Measurements from ENCODE around the gene PAX8.

The PAX8 gene

DNA sequence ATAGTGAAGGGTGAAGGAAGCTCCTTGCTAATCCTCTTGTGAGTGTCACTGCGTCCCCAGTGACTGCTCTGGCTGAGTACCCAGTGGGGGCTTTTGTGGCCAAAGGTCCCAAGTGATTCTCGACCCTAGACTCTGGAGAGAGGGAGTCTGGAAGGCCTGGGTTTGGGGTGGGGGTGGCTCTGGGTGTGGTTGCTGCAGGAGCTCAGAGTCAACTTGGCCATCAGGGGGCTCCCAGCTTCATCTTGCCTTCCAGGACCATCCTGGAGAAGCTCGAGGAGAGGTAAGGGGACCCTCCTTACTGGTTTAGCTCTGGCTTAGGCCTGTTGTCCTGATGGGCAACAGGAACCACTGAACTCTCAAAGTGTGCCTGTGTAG lies 104.4 kb downstream of the PAX8 start:
- no peaks in the 10 kb centered on the region for H3K27me3 ChIP-seq (ENCODE audit: control insufficient read depth, insufficient read depth, low read length)
- no peaks in the 10 kb centered on the region for H3K36me3 ChIP-seq (ENCODE audit: insufficient read depth, low read length)
- H3K4me3 ChIP-seq (ENCODE audit: low read length): no peak overlapping the region
- no peaks in the 10 kb centered on the region for H3K4me1 ChIP-seq (ENCODE audit: control insufficient read depth, insufficient read depth, low read length)
- H3K9ac ChIP-seq (ENCODE audit: low read depth, low read length): no peak overlapping the region
- H3K4me2 ChIP-seq (ENCODE audit: low read length): no peak overlapping the region
- H3K9me3 ChIP-seq (replicated peaks; ENCODE audit: low read length): no peaks in the 10 kb centered on the region

DNA sequence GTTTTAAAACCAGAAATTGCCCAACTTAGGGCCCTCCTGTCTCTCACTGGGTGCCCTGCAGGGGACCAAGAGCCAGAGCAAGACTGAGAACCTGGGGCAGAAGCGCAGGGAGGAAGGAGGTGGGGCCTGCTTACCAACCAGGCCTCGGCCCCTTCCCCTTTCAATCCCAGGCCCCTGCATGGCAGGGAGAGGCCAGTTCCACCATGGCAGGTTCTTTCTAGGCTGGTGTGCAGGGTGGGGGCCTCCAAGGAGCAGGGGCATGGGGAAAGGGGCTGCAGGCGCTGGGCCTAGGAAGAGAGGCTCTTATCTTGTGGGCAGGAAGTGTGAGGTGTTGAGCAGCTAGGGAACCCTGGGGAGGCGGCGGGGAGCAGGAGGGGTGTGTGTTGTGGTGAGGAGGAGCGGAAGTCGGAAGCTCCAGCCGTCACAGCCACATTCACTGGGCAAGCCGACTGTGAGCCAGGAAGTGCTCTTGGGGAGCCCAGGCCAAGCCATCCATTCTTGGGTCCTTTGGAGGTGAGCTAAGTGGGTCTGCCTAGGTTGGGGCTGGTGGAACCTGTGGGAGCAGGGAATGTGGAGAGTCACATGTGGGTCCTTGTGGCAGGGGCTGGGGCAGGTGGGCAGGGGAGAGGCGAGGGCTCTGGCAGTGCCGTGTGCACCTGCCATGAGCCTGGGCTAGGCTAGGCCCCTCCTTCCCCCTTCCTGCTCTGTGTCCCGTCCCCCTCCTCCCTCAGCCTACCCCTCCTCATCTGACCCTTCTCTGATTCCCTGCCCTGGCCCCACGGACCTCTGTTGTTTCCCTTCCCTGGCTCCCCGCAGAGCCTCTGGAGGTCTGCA lies 105.0 kb downstream of the PAX8 start, which contains the start of gene PSD4:
Gene PSD4 (plus strand): TSS at position 430 of the 834 bp plus-strand sequence. CDS start 8,486 bp downstream, outside the sequence.
- Histone ChIP-seq H3K36me3 (ENCODE audit: insufficient read depth, low read length) (no peaks in the 10 kb centered on the region), H3K4me2 (ENCODE audit: low read length) (no peak within 1 kb of the TSS), H3K9ac (ENCODE audit: low read depth, low read length) (no peak within 1 kb of the TSS), H3K4me1 (ENCODE audit: control insufficient read depth, insufficient read depth, low read length) (no peaks in the 10 kb centered on the region), H3K27me3 (ENCODE audit: control insufficient read depth, insufficient read depth, low read length) (no peaks in the 10 kb centered on the region), H3K9me3 (replicated peaks; ENCODE audit: low read length) (no peaks in the 10 kb centered on the region), H3K4me3 (ENCODE audit: low read length) (no peak within 1 kb of the TSS)

DNA sequence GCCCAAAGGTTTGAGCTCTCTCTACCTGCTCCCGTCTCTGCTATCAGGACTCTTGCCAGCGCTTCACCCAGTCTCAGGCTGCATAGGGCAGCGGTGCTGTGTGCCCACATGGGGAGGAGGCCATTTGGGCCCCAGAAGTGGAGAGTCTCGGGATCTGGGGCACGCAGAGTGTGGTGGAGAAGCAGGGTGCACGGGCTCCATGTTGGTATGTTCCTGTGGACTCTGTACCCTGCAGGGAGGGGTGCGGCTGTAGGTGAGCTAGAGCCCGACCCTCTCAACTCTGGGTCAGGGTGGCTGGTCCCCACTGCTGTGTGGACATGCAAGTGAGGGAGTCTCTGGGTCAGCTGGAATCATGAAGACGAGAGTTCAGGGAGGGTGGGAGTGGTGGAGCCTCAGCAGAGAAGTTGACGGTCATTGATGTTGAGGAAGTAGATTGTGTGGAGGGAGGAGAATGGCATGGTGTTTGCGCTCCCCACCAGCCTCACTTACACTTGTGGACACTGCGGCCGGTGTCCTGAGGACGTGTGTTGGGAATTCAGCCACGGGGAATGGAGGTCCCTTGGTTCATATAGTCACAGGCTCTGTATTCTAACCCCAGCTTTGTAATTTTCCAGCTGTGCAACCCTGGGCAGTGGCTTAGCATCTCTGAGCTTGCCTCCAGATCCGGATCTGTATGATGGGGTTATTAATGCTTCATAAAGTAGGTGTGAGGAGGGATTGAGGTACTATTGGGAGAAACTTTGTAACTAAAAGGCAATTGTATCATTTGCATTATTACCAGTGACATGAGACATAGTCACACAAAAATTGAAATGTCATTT lies 105.8 kb downstream of the PAX8 start:
- H3K4me3 ChIP-seq (ENCODE audit: low read length): no peak overlapping the region
- H3K4me2 ChIP-seq (ENCODE audit: low read length): no peak overlapping the region
- no peaks in the 10 kb centered on the region for H3K27me3 ChIP-seq (ENCODE audit: control insufficient read depth, insufficient read depth, low read length)
- no peaks in the 10 kb centered on the region for H3K4me1 ChIP-seq (ENCODE audit: control insufficient read depth, insufficient read depth, low read length)
- H3K9ac ChIP-seq (ENCODE audit: low read depth, low read length): no peak overlapping the region
- no peaks in the 10 kb centered on the region for H3K9me3 ChIP-seq (replicated peaks; ENCODE audit: low read length)
- H3K36me3 ChIP-seq (ENCODE audit: insufficient read depth, low read length): no peaks in the 10 kb centered on the region

DNA sequence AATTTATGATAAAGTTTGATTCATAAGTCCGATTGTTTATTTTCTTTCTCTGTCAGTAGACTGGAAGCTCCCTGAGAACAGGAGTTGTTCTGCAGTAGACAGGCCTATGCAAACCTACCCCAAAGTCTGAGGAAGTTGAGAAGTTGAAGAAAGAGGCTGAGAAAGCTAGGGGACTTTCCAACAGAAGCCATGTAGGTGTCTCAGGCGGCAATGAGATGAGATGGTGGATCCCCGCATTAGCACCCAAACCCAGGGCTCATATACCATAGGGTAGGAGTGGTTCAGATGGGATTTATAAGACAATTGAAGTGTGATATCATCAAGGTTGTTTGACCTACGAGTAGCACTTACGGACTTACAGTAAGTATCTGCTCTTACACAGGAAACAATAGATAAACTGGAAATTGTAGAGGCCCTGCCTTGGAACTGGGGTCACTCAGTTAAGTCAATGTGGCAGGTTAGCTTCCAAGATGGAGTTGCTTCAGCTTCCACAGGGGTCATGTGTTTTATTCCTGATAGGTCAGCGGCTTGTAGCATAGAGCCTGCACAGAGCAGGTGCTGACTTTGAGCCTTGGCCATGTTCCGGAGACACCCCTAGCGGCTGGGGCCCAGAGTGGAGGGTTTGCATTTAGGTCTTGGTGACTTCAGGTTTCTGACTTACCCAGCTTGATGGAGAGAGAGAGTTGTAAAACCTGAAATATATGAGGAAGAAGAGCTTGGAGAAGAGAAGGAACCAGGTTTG lies 107.2 kb downstream of the PAX8 start:
- H3K4me1 ChIP-seq (ENCODE audit: control insufficient read depth, insufficient read depth, low read length): no peaks in the 10 kb centered on the region
- no peaks in the 10 kb centered on the region for H3K9me3 ChIP-seq (replicated peaks; ENCODE audit: low read length)
- H3K4me3 ChIP-seq (ENCODE audit: low read length): no peak overlapping the region

DNA sequence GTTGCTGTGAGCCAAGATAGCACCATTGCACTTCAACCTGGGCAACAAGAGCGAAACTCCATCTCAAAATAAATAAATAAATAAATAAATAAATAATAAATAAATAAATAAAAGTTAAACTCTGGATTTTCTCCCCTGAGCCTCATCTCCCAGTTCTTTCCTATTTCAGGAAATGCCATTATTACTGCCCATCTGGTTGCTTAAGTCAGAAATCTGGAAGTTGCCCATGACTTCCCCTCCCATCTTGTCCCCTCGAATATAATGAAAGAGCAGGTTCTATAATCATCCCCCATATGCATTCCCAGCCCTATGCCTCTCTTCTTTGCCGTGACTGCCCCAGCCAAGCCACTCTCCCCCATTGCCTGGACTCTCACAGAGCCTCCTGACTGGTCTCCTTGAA lies 109.1 kb downstream of the PAX8 start:
- H3K36me3 ChIP-seq (ENCODE audit: insufficient read depth, low read length): no peaks in the 10 kb centered on the region
- H3K27me3 ChIP-seq (ENCODE audit: control insufficient read depth, insufficient read depth, low read length): no peaks in the 10 kb centered on the region
- H3K9me3 ChIP-seq (replicated peaks; ENCODE audit: low read length): no peaks in the 10 kb centered on the region
- no peaks in the 10 kb centered on the region for H3K4me1 ChIP-seq (ENCODE audit: control insufficient read depth, insufficient read depth, low read length)
- no peak overlapping the region for H3K9ac ChIP-seq (ENCODE audit: low read depth, low read length)
- no peak overlapping the region for H3K4me3 ChIP-seq (ENCODE audit: low read length)
- no peak overlapping the region for H3K4me2 ChIP-seq (ENCODE audit: low read length)

More for the DNA sequence above, 107.2 kb downstream of the PAX8 start:
- H3K9ac ChIP-seq (ENCODE audit: low read depth, low read length): no peak overlapping the region
- no peaks in the 10 kb centered on the region for H3K27me3 ChIP-seq (ENCODE audit: control insufficient read depth, insufficient read depth, low read length)
- H3K36me3 ChIP-seq (ENCODE audit: insufficient read depth, low read length): no peaks in the 10 kb centered on the region
- H3K4me2 ChIP-seq (ENCODE audit: low read length): no peak overlapping the region

DNA sequence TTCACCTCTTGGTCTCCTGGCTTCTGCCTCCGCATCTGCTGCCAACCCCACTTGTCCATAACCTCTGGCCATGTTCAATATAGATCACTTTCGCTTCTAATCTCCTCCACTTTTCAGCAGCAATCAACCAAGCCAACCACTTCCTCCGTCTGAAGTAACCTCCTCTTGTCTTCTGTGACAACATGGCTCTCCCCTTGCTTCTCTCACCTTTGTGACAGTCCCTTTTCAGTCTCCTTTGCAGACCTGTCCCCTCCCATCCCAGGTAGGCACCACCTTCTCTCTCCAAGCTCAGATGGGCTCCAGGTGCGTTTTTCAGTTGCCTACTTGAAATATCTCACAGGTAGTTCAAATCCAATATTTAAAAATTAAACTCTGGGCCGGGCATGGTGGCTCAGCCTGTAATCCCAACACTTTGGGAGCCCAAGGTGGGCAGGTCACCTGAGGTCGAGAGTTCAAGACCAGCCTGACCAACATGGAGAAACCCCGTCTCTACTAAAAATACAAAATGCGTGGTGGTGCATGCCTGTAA lies 109.7 kb downstream of the PAX8 start:
- Histone ChIP-seq H3K4me1 (ENCODE audit: control insufficient read depth, insufficient read depth, low read length) (no peaks in the 10 kb centered on the region), H3K9me3 (replicated peaks; ENCODE audit: low read length) (no peaks in the 10 kb centered on the region), H3K4me3 (ENCODE audit: low read length) (no peak overlapping the region), H3K9ac (ENCODE audit: low read depth, low read length) (no peak overlapping the region), H3K36me3 (ENCODE audit: insufficient read depth, low read length) (no peaks in the 10 kb centered on the region), H3K4me2 (ENCODE audit: low read length) (no peak overlapping the region), H3K27me3 (ENCODE audit: control insufficient read depth, insufficient read depth, low read length) (no peaks in the 10 kb centered on the region)

DNA sequence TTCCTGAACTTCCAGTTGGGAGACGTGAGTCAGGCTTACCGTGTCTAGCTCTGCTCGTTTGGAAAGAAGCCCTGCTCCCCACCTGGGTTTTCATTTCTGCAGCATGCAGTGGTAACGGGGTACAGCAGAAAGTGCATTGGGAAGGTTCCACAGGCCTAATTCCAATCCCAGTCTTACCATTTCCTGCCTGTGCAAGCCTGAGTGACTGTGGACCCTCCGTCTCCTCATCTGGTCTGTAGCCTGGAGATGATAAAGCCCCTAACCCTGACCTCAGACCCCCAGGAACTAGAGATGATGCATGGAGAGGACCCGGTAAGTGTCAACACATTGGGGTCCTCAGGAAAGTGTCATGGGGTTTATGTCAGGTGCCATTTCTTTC lies 110.8 kb downstream of the PAX8 start:
- H3K4me3 ChIP-seq (ENCODE audit: low read length): no peak overlapping the region
- no peaks in the 10 kb centered on the region for H3K27me3 ChIP-seq (ENCODE audit: control insufficient read depth, insufficient read depth, low read length)
- H3K9ac ChIP-seq (ENCODE audit: low read depth, low read length): no peak overlapping the region
- H3K36me3 ChIP-seq (ENCODE audit: insufficient read depth, low read length): no peaks in the 10 kb centered on the region
- no peaks in the 10 kb centered on the region for H3K4me1 ChIP-seq (ENCODE audit: control insufficient read depth, insufficient read depth, low read length)
- no peaks in the 10 kb centered on the region for H3K9me3 ChIP-seq (replicated peaks; ENCODE audit: low read length)
- no peak overlapping the region for H3K4me2 ChIP-seq (ENCODE audit: low read length)

DNA sequence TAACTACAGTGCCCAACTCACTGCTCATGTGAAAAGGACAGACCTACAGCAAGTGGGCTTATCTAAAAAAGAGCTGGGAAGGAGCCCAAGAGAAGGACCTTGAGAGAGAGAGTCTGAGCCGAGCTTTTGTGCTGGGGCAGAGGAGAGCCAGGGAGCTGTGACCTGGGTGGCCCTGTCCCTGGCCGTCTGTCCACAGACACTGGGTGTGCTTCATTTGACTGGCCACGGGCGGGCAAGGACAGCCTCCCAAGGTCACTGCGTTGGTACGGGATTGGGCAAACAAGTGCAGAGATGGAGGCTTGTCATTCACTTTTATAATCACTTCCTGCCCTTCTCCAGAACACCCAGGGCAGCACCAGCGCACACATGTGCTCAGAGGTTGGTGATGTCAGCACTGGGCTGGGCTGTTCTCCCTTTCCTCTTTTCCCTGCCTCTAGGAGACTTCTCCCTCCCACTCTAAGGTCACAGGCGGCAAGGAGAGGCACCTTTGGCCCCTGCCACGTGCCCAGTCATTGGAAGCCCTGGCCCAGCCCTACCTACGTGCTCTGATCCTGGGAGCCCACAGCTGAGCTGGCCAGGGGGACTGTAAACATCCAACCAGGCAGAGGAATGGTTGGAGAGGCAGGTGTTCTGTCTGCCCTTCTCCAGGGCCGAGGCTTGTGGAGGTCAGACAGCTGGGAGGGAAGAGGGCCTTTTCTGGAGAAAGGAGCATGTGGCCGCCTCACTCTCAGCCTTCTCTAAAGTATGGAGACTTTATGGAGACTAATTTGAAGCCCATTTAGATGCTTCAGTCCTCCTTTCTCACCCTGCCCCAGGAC lies 111.4 kb downstream of the PAX8 start:
- Histone ChIP-seq H3K27me3 (ENCODE audit: control insufficient read depth, insufficient read depth, low read length) (no peaks in the 10 kb centered on the region), H3K4me3 (ENCODE audit: low read length) (no peak overlapping the region), H3K36me3 (ENCODE audit: insufficient read depth, low read length) (no peaks in the 10 kb centered on the region), H3K9me3 (replicated peaks; ENCODE audit: low read length) (no peaks in the 10 kb centered on the region), H3K4me2 (ENCODE audit: low read length) (no peak overlapping the region), H3K4me1 (ENCODE audit: control insufficient read depth, insufficient read depth, low read length) (no peaks in the 10 kb centered on the region), H3K9ac (ENCODE audit: low read depth, low read length) (no peak overlapping the region)

DNA sequence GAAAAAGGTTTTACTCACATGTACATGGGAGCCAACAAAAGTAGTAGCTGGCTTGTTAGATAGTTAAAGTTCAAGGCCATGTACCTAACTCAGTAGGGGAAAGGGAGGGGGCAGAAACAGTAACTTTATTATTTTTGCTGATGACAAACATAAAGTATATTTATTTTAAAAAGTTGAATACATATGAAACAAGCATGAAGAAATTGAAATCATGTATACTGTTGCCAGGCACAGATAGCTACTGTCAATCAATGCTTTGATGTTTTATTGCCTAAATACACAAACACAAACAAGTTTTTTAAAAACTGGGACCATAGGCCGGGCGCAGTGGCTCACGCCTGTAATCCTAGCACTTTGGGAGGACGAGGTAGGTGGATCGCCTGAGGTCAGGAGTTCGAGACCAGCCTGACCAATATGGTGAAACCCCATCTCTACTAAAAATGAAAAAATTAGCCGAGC lies 112.5 kb downstream of the PAX8 start:
- Histone ChIP-seq H3K9me3 (replicated peaks; ENCODE audit: low read length) (no peaks in the 10 kb centered on the region), H3K36me3 (ENCODE audit: insufficient read depth, low read length) (no peaks in the 10 kb centered on the region), H3K4me2 (ENCODE audit: low read length) (no peak overlapping the region), H3K9ac (ENCODE audit: low read depth, low read length) (no peak overlapping the region), H3K4me3 (ENCODE audit: low read length) (no peak overlapping the region), H3K27me3 (ENCODE audit: control insufficient read depth, insufficient read depth, low read length) (no peaks in the 10 kb centered on the region), H3K4me1 (ENCODE audit: control insufficient read depth, insufficient read depth, low read length) (no peaks in the 10 kb centered on the region)
